GM21447 (cell line): ENCODE results near the gene PRKCH.

Source experiments
- ATAC-seq: cut with Tn5 transposase; IDR thresholded peaks from one replicate; pipeline ENCODE4 v1.9.1; 2021; ENCODE audit not compliant: unreplicated experiment

Gene PRKCH

GRCh38 chr14:61505815-61506809 is 184.7 kb downstream of the PRKCH start:
- no peak for ATAC-seq

GRCh38 chr14:61508526-61508925 is 187.1 kb downstream of the PRKCH start:
- no peak for ATAC-seq

GRCh38 chr14:61510736-61511557 is 189.6 kb downstream of the PRKCH start:
- ATAC-seq: no peak

GRCh38 chr14:61511558-61511948 is 190.2 kb downstream of the PRKCH start:
- no peak for ATAC-seq

GRCh38 chr14:61512026-61512834 is 190.9 kb downstream of the PRKCH start:
- ATAC-seq: no peak

GRCh38 chr14:61513986-61514830 is 192.8 kb downstream of the PRKCH start:
- no peak for ATAC-seq

GRCh38 chr14:61514927-61515326 is 193.5 kb downstream of the PRKCH start:
- ATAC-seq: no peak

GRCh38 chr14:61515436-61516117 is 194.2 kb downstream of the PRKCH start:
- ATAC-seq: no peak

GRCh38 chr14:61516118-61516743 is 194.9 kb downstream of the PRKCH start:
- ATAC-seq: no peak

GRCh38 chr14:61516964-61517653 is 195.7 kb downstream of the PRKCH start:
- ATAC-seq: no peak

GRCh38 chr14:61517911-61518384 is 196.6 kb downstream of the PRKCH start:
- ATAC-seq: no peak

- ATAC-seq: peak; percentile 51
Measured at GRCh38 chr14:61518403-61518802, 197.0 kb downstream of the PRKCH start.

- ATAC-seq: no peak
Measured at GRCh38 chr14:61519106-61519505, 197.7 kb downstream of the PRKCH start.

- ATAC-seq: no peak
Measured at GRCh38 chr14:61519735-61520134, 198.4 kb downstream of the PRKCH start.

GRCh38 chr14:61520576-61520975 is 199.2 kb downstream of the PRKCH start:
- no peak for ATAC-seq

- no peak for ATAC-seq
Measured at GRCh38 chr14:61521773-61522172, 200.4 kb downstream of the PRKCH start.

- no peak for ATAC-seq
Measured at GRCh38 chr14:61523751-61524150, 202.4 kb downstream of the PRKCH start.

GRCh38 chr14:61524211-61524806 is 202.9 kb downstream of the PRKCH start:
- ATAC-seq: no peak
